ENCODE measurements around the gene VSX1.

Gene VSX1

DNA sequence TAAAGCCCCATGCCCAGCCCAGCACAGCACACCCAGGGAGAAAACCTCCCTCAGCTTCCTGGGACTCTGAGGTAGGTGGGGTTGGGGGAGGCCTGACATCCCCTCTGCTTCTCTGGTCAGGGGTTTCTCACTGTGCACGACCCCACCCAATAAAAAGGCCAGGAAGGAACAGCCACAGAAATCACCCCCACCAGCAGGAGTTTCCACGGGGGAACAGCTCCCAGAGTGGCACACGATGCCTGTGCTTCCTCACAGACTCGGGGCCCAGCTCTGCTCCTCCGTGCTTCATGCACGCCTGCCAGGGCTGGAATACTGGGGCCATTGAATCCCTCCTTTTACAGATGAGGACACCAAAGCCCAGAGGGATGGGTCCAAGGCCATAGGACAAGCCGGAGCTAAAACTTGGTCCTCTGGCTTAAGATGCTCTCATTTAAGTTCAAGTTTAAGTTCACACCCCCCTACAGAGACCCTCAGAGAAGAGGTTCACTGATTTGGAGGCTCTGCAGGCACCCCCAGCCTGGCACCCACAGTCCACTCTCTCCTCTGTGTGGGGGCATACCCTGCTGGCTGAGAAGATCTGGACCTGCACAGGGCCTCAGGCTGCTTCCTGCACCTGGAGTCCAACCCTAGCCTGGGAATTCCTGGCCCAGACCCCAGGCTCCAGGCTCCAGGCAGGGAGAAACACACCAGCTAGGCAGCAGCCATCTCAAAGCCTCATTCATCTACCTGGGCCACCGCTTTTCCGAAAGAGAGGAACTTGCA is 38.3 kb downstream of the VSX1 start:
- ChIA-PET CTCF (interaction anchor here (0.6 to 0.9 kb wide), 2 partner anchors 125 to 1276 kb away, joined by 3 read pairs; no protein-coding TSS in a partner anchor), POLR2A (no interaction called here)
- Histone ChIP-seq H3K4me3 (ENCODE audit: low read depth, low read length) (no peak overlapping the region), H3K9me3 (ENCODE audit: control insufficient read depth, insufficient read depth, low read depth, low read length) (no peaks in the 10 kb centered on the region), H3K4me1 (ENCODE audit: control insufficient read depth, insufficient read depth, low read length) (no peaks in the 10 kb centered on the region), H3K27ac (ENCODE audit: extremely low read depth, low read depth, low read length) (no peak overlapping the region), H3K36me3 (ENCODE audit: control insufficient read depth in 2 of 2, insufficient read depth in 1 of 2, low read length in 2 of 2) (peaks cover 0 to 7% of the 10 kb centered on the region in 2 experiments; a peak in 1 of 3 replicates)
- TF ChIP-seq SP7 (tag by site-specific recombination; IDR thresholded peaks at IDR 0.05): no peak
- no peak for TF ChIP-seq ZNF157 (tag by site-specific recombination; IDR thresholded peaks at IDR 0.05)
- no peak for TF ChIP-seq TRIM28 (IDR thresholded peaks at IDR 0.05; ENCODE audit: borderline replicate concordance, low read length)
- TF ChIP-seq, protein P1, sequence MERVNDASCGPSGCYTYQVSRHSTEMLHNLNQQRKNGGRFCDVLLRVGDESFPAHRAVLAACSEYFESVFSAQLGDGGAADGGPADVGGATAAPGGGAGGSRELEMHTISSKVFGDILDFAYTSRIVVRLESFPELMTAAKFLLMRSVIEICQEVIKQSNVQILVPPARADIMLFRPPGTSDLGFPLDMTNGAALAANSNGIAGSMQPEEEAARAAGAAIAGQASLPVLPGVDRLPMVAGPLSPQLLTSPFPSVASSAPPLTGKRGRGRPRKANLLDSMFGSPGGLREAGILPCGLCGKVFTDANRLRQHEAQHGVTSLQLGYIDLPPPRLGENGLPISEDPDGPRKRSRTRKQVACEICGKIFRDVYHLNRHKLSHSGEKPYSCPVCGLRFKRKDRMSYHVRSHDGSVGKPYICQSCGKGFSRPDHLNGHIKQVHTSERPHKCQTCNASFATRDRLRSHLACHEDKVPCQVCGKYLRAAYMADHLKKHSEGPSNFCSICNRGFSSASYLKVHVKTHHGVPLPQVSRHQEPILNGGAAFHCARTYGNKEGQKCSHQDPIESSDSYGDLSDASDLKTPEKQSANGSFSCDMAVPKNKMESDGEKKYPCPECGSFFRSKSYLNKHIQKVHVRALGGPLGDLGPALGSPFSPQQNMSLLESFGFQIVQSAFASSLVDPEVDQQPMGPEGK (tag by site-specific recombination; IDR thresholded peaks at IDR 0.05): no peak
- TF ChIP-seq SETDB1 (IDR thresholded peaks at IDR 0.05; ENCODE audit: insufficient read length, low read length): no peak
- TF ChIP-seq GFI1B (tag by site-specific recombination; IDR thresholded peaks at IDR 0.05): no peak
- TF ChIP-seq SP3 (tag by site-specific recombination; IDR thresholded peaks at IDR 0.05): no peak
- no peak for TF ChIP-seq ZNF184 (tag by site-specific recombination; IDR thresholded peaks at IDR 0.05)
- TF ChIP-seq ZNF626 (tag by site-specific recombination; IDR thresholded peaks at IDR 0.05): no peak
- TF ChIP-seq, protein P2, sequence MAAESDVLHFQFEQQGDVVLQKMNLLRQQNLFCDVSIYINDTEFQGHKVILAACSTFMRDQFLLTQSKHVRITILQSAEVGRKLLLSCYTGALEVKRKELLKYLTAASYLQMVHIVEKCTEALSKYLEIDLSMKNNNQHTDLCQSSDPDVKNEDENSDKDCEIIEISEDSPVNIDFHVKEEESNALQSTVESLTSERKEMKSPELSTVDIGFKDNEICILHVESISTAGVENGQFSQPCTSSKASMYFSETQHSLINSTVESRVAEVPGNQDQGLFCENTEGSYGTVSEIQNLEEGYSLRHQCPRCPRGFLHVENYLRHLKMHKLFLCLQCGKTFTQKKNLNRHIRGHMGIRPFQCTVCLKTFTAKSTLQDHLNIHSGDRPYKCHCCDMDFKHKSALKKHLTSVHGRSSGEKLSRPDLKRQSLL (tag by site-specific recombination; IDR thresholded peaks at IDR 0.05): no peak
- no peak for TF ChIP-seq ZNF341 (tag by site-specific recombination; IDR thresholded peaks at IDR 0.05; ENCODE audit: low read depth)
- no peak for TF ChIP-seq ZNF521 (tag by site-specific recombination; IDR thresholded peaks at IDR 0.05)
- TF ChIP-seq, protein P3, sequence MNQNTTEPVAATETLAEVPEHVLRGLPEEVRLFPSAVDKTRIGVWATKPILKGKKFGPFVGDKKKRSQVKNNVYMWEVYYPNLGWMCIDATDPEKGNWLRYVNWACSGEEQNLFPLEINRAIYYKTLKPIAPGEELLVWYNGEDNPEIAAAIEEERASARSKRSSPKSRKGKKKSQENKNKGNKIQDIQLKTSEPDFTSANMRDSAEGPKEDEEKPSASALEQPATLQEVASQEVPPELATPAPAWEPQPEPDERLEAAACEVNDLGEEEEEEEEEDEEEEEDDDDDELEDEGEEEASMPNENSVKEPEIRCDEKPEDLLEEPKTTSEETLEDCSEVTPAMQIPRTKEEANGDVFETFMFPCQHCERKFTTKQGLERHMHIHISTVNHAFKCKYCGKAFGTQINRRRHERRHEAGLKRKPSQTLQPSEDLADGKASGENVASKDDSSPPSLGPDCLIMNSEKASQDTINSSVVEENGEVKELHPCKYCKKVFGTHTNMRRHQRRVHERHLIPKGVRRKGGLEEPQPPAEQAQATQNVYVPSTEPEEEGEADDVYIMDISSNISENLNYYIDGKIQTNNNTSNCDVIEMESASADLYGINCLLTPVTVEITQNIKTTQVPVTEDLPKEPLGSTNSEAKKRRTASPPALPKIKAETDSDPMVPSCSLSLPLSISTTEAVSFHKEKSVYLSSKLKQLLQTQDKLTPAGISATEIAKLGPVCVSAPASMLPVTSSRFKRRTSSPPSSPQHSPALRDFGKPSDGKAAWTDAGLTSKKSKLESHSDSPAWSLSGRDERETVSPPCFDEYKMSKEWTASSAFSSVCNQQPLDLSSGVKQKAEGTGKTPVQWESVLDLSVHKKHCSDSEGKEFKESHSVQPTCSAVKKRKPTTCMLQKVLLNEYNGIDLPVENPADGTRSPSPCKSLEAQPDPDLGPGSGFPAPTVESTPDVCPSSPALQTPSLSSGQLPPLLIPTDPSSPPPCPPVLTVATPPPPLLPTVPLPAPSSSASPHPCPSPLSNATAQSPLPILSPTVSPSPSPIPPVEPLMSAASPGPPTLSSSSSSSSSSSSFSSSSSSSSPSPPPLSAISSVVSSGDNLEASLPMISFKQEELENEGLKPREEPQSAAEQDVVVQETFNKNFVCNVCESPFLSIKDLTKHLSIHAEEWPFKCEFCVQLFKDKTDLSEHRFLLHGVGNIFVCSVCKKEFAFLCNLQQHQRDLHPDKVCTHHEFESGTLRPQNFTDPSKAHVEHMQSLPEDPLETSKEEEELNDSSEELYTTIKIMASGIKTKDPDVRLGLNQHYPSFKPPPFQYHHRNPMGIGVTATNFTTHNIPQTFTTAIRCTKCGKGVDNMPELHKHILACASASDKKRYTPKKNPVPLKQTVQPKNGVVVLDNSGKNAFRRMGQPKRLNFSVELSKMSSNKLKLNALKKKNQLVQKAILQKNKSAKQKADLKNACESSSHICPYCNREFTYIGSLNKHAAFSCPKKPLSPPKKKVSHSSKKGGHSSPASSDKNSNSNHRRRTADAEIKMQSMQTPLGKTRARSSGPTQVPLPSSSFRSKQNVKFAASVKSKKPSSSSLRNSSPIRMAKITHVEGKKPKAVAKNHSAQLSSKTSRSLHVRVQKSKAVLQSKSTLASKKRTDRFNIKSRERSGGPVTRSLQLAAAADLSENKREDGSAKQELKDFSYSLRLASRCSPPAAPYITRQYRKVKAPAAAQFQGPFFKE (tag by site-specific recombination; IDR thresholded peaks at IDR 0.05; ENCODE audit: borderline replicate concordance): no peak

DNA sequence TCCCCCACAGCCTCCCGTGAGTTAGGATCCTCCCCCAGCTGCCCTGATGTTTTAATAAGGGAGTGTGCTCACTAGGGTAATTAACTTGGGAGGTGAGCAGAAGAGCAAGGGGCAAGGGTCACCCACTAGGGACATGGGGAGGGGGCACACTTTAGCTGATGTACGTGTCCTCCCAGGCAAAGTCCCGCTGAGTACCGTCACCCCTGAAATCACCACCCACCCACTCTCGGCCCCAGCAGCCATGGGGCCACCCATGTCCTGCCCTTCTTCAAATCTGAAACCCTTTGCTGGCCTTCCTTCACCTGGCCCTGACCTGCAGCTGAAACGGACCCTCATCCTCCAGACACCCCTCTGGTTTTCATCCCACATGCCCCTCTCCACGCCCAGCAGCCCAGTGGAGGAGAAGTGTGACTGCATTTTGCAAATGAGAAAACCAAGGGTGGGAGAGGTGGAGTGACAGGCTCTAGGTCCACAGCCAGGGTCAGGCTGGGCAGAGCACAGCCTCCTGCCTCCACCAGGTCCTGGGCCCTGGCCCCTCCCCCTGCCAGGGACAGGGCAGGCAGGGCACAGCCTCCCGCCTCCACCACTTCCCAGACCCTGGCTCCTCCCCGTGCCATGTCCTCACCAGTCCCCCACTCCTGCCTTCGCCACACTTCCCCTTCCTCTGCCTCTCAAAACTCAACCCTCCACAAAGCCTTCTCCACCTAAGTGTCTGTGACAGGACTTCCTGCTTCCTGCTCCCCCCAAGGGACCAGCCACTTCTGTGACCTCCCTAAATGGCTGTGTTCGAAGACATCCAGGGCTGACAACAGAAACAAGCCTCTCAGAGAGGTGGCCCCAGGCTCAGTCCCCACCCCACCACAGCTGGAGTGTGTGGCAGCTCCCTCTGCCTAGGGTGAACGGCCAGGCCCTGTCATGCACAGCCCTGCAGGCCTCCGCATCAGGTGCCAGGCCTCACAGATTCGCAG is 39.1 kb downstream of the VSX1 start:
- POLR2A ChIA-PET: no interaction called here
- peak; percentile 49 for TF ChIP-seq ZIC2 (tag by site-specific recombination; IDR thresholded peaks at IDR 0.05)
- no peak for TF ChIP-seq SP2 (tag by site-specific recombination; IDR thresholded peaks at IDR 0.05)
- TF ChIP-seq EGR2 (tag by site-specific recombination; IDR thresholded peaks at IDR 0.05; ENCODE audit: low read depth): no peak
- peak; percentile 36; the same call in 1 of the 2 replicates for TF ChIP-seq ZNF341 (tag by site-specific recombination; IDR thresholded peaks at IDR 0.05; ENCODE audit: low read depth)

More for the DNA sequence above, 39.1 kb downstream of the VSX1 start:
- Histone ChIP-seq H3K4me3 (ENCODE audit: low read depth, low read length) (no peak overlapping the region), H3K27ac (ENCODE audit: extremely low read depth, low read depth, low read length) (no peak overlapping the region), H3K36me3 (ENCODE audit: control insufficient read depth in 2 of 2, insufficient read depth in 1 of 2, low read length in 2 of 2) (peaks cover 0 to 7% of the 10 kb centered on the region in 2 experiments; a peak in 1 of 3 replicates), H3K4me1 (ENCODE audit: control insufficient read depth, insufficient read depth, low read length) (no peaks in the 10 kb centered on the region), H3K9me3 (ENCODE audit: control insufficient read depth, insufficient read depth, low read depth, low read length) (no peaks in the 10 kb centered on the region)
- CTCF ChIA-PET: no interaction called here

Data from HEK293 (cell line).